HEK293 (cell line): ENCODE data around the gene SORL1.

ENCODE experiments used
- CTCF ChIA-PET: fragments of 350-600 bp; formaldehyde crosslinking; extraction: SDS; loops from one replicate; lab custom pipeline; 2021; ENCODE audit warnings: antibody characterized with exemption; lab: Yijun Ruan, JAX
- POLR2A ChIA-PET: fragments of 300-600 bp; formaldehyde crosslinking; extraction: SDS; loops from one replicate; lab custom pipeline; 2020; ENCODE audit warnings: antibody characterized with exemption, inconsistent platforms; lab: Yijun Ruan, JAX
- H3K27ac ChIP-seq: fragments of 200-500 bp; sonication (Bioruptor generic); 2 replicates; pipeline ENCODE4 v1.5.1; 2014; ENCODE audit warnings: low read depth, low read length, control low read depth, inconsistent platforms; ENCODE audit errors: extremely low read depth
- H3K36me3 ChIP-seq, 2 experiments: fragments of 200-500 bp in 1 of 2; sonication (Bioruptor generic) in 1 of 2; 1 replicate in 1 of 2; 2 replicates in 1 of 2; pipeline ENCODE4 v1.5.1; 2014 to 2017; ENCODE audit warnings: inconsistent platforms in 2 of 2, low read length in 2 of 2; ENCODE audit not compliant: control insufficient read depth in 2 of 2, insufficient read depth in 1 of 2
- H3K4me1 ChIP-seq: fragments of 200-500 bp; sonication (Bioruptor generic); 2 replicates; pipeline ENCODE4 v1.5.1; 2014; ENCODE audit warnings: mild to moderate bottlenecking, low read length, inconsistent platforms; ENCODE audit not compliant: control insufficient read depth, insufficient read depth
- H3K4me3 ChIP-seq: 2 replicates; pipeline ENCODE4 v1.5.1; 2011; ENCODE audit warnings: low read depth, mild to moderate bottlenecking, control low read depth, low read length, moderate library complexity
- H3K9me3 ChIP-seq: fragments of 200-500 bp; sonication (Bioruptor generic); 2 replicates; pipeline ENCODE4 v1.5.1; 2014; ENCODE audit warnings: low read depth, low read length, inconsistent platforms; ENCODE audit not compliant: control insufficient read depth, insufficient read depth
- SCRT1 ChIP-seq: fragments of 450-650 bp; formaldehyde crosslinking; IDR thresholded peaks from 2 replicates; pipeline ENCODE4 v1.5.1; 2016; ENCODE audit warnings: missing biosample characterization, missing genetic modification characterization, borderline replicate concordance
- TRIM28 ChIP-seq: IDR thresholded peaks from 2 replicates; pipeline ENCODE4 v1.6.1; 2011; ENCODE audit warnings: low read length, control low read depth, borderline replicate concordance
- ZBTB21 ChIP-seq: fragments of 450-650 bp; formaldehyde crosslinking; IDR thresholded peaks from 2 replicates; pipeline ENCODE4 v1.5.1; 2017; ENCODE audit warnings: missing biosample characterization, missing genetic modification characterization
- ZIC2 ChIP-seq: fragments of 450-650 bp; formaldehyde crosslinking; IDR thresholded peaks from 2 replicates; pipeline ENCODE4 v1.5.1; 2016; ENCODE audit warnings: missing biosample characterization, missing genetic modification characterization
- ZNF146 ChIP-seq: fragments of 450-650 bp; formaldehyde crosslinking; IDR thresholded peaks from 2 replicates; pipeline ENCODE4 v1.5.1; 2016; ENCODE audit warnings: missing biosample characterization, missing genetic modification characterization
- ZNF157 ChIP-seq: fragments of 450-650 bp; formaldehyde crosslinking; IDR thresholded peaks from 2 replicates; pipeline ENCODE4 v1.5.1; 2016; ENCODE audit warnings: missing biosample characterization, missing genetic modification characterization
- ZNF24 ChIP-seq: fragments of 450-650 bp; formaldehyde crosslinking; IDR thresholded peaks from 2 replicates; pipeline ENCODE4 v1.5.1; 2016; ENCODE audit warnings: missing biosample characterization, missing genetic modification characterization
- ZNF266 ChIP-seq: fragments of 450-650 bp; formaldehyde crosslinking; IDR thresholded peaks from 2 replicates; pipeline ENCODE4 v1.5.1; 2016; ENCODE audit warnings: missing biosample characterization, missing genetic modification characterization, low read depth
- ZNF280D ChIP-seq: fragments of 450-650 bp; formaldehyde crosslinking; IDR thresholded peaks from 2 replicates; pipeline ENCODE4 v1.5.1; 2016; ENCODE audit warnings: missing biosample characterization, missing genetic modification characterization
- ZNF341 ChIP-seq: fragments of 450-650 bp; formaldehyde crosslinking; IDR thresholded peaks from 2 replicates; pipeline ENCODE4; 2016; ENCODE audit warnings: low read depth, missing biosample characterization, missing genetic modification characterization
- ZNF558 ChIP-seq: fragments of 450-650 bp; formaldehyde crosslinking; IDR thresholded peaks from 2 replicates; pipeline ENCODE4 v1.5.1; 2016; ENCODE audit warnings: missing biosample characterization, missing genetic modification characterization
- ZNF561 ChIP-seq: fragments of 450-650 bp; IDR thresholded peaks from 2 replicates; pipeline ENCODE4 v1.5.1; 2018; ENCODE audit warnings: missing biosample characterization, missing genetic modification characterization, borderline replicate concordance
- ZNF580 ChIP-seq: fragments of 450-650 bp; formaldehyde crosslinking; IDR thresholded peaks from 2 replicates; pipeline ENCODE4 v1.5.1; 2016; ENCODE audit warnings: missing biosample characterization, missing genetic modification characterization
- ZNF629 ChIP-seq: fragments of 450-650 bp; formaldehyde crosslinking; IDR thresholded peaks from 2 replicates; pipeline ENCODE4 v1.5.1; 2017; ENCODE audit warnings: missing biosample characterization, missing genetic modification characterization
- ZNF660 ChIP-seq: fragments of 450-650 bp; IDR thresholded peaks from 2 replicates; pipeline ENCODE4 v1.5.1; 2018; ENCODE audit warnings: missing biosample characterization, mild to moderate bottlenecking, missing genetic modification characterization
- ZNF670 ChIP-seq: fragments of 450-650 bp; formaldehyde crosslinking; IDR thresholded peaks from 2 replicates; pipeline ENCODE4 v1.5.1; 2016; ENCODE audit warnings: missing biosample characterization, missing genetic modification characterization, low read depth
- ZNF707 ChIP-seq: fragments of 450-650 bp; formaldehyde crosslinking; IDR thresholded peaks from 2 replicates; pipeline ENCODE4 v1.5.1; 2016; ENCODE audit warnings: missing biosample characterization, missing genetic modification characterization
- ZNF843 ChIP-seq: fragments of 450-650 bp; formaldehyde crosslinking; IDR thresholded peaks from 2 replicates; pipeline ENCODE4 v1.5.1; 2016; ENCODE audit warnings: missing biosample characterization, missing genetic modification characterization
- ZSCAN30 ChIP-seq: fragments of 450-650 bp; IDR thresholded peaks from 2 replicates; pipeline ENCODE4 v1.5.1; 2018; ENCODE audit warnings: missing biosample characterization, mild to moderate bottlenecking, missing genetic modification characterization, moderate library complexity
- TF ChIP-seq, protein P1 (sequence below): fragments of 450-650 bp; formaldehyde crosslinking; IDR thresholded peaks from 2 replicates; pipeline ENCODE4 v1.5.1; 2017; ENCODE audit warnings: missing biosample characterization, missing genetic modification characterization
- TF ChIP-seq, protein P2 (sequence below): fragments of 450-650 bp; formaldehyde crosslinking; IDR thresholded peaks from 2 replicates; pipeline ENCODE4 v1.5.1; 2016; ENCODE audit warnings: missing biosample characterization, missing genetic modification characterization

Gene SORL1

DNA sequence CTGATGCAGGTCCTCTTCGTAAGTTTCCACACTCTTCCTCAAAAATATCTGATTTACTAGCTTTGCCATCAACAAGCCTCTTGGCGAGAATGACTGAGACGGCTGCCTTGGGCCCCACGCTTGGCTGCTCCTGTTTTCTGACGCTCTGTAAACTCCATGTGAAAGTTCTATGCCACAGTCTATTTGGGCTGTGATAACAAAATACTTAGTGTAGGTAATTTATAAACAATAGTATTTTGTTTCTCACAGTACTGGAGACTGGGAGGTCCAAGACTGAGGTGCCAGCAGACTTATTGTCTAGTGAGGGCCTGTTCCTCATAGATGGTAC is 123.8 kb downstream of the SORL1 start (continued):
- TF ChIP-seq, protein P1, sequence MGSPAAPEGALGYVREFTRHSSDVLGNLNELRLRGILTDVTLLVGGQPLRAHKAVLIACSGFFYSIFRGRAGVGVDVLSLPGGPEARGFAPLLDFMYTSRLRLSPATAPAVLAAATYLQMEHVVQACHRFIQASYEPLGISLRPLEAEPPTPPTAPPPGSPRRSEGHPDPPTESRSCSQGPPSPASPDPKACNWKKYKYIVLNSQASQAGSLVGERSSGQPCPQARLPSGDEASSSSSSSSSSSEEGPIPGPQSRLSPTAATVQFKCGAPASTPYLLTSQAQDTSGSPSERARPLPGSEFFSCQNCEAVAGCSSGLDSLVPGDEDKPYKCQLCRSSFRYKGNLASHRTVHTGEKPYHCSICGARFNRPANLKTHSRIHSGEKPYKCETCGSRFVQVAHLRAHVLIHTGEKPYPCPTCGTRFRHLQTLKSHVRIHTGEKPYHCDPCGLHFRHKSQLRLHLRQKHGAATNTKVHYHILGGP (tag by site-specific recombination): no peak
- TF ChIP-seq ZIC2 (no peak), ZNF561 (tag by site-specific recombination) (no peak), ZBTB21 (tag by site-specific recombination) (no peak)
- TF ChIP-seq, all 188 proteins: peak for 0

- H3K36me3 ChIP-seq: no peaks in the 10 kb centered on the region
- TF ChIP-seq ZNF660 (tag by site-specific recombination) (no peak), ZNF670 (no peak), ZNF24 (no peak), ZNF146 (tag by site-specific recombination) (no peak), ZNF843 (tag by site-specific recombination) (no peak), ZNF280D (no peak), ZNF157 (no peak), SCRT1 (tag by site-specific recombination) (no peak), ZSCAN30 (tag by site-specific recombination) (no peak), ZNF341 (tag by site-specific recombination) (no peak), TRIM28 (no peak), ZNF558 (tag by site-specific recombination) (no peak), ZNF629 (no peak), ZNF707 (tag by site-specific recombination) (no peak), ZNF266 (tag by site-specific recombination) (no peak), ZNF580 (tag by site-specific recombination) (no peak)
- TF ChIP-seq, protein P2, sequence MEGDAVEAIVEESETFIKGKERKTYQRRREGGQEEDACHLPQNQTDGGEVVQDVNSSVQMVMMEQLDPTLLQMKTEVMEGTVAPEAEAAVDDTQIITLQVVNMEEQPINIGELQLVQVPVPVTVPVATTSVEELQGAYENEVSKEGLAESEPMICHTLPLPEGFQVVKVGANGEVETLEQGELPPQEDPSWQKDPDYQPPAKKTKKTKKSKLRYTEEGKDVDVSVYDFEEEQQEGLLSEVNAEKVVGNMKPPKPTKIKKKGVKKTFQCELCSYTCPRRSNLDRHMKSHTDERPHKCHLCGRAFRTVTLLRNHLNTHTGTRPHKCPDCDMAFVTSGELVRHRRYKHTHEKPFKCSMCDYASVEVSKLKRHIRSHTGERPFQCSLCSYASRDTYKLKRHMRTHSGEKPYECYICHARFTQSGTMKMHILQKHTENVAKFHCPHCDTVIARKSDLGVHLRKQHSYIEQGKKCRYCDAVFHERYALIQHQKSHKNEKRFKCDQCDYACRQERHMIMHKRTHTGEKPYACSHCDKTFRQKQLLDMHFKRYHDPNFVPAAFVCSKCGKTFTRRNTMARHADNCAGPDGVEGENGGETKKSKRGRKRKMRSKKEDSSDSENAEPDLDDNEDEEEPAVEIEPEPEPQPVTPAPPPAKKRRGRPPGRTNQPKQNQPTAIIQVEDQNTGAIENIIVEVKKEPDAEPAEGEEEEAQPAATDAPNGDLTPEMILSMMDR (tag by site-specific recombination): no peak
- POLR2A ChIA-PET: no interaction called here
- no peaks in the 10 kb centered on the region for H3K4me1 ChIP-seq
- CTCF ChIA-PET: no interaction called here
- H3K9me3 ChIP-seq: no peaks in the 10 kb centered on the region
- H3K4me3 ChIP-seq: no peak overlapping the region
- no peak overlapping the region for H3K27ac ChIP-seq
These were observed 124.4 kb downstream of the SORL1 start for GRCh38 chr11:121576531-121576930.
